ENCODE data around the gene LRGUK.

DNA sequence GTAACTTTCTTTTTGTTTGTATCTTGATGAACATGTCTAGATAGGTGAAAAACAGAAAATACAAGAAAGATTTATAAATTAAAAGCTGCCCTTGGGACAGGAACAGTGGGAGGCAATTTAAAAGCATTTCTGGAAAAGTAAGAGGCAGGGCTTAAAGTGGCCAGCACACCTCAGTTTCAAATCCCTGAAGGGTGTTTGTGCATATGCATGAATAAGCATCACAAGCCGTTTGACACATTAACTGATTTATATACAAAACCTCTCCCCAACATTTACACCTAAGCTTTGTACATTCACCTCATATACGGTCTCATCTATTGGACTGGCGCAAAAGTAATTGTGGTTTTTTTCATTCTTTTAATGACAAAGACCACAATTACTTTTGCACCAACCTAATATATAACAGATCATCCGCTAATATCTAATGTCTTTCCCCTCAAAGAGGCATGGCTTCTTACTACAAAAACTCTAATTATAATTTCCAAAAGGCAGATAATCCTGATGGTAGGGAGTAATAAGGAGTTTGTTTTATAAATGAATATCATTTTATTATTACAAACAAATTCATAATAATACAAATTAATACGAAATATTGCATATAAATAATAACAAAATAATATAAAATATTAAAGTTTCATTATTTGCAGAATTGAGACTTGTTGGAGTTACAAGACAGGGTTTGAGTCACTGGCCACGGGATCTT, 48.3 kb downstream of the LRGUK start:
- TF ChIP-seq EZH2 (optimal IDR thresholded peaks at IDR 0.05; ENCODE audit: low read depth, low read length) (no peak), EZH2phosphoT487 (IDR thresholded peaks at IDR 0.05; ENCODE audit: low read length) (no peak)
- TF ChIP-seq, protein P1, sequence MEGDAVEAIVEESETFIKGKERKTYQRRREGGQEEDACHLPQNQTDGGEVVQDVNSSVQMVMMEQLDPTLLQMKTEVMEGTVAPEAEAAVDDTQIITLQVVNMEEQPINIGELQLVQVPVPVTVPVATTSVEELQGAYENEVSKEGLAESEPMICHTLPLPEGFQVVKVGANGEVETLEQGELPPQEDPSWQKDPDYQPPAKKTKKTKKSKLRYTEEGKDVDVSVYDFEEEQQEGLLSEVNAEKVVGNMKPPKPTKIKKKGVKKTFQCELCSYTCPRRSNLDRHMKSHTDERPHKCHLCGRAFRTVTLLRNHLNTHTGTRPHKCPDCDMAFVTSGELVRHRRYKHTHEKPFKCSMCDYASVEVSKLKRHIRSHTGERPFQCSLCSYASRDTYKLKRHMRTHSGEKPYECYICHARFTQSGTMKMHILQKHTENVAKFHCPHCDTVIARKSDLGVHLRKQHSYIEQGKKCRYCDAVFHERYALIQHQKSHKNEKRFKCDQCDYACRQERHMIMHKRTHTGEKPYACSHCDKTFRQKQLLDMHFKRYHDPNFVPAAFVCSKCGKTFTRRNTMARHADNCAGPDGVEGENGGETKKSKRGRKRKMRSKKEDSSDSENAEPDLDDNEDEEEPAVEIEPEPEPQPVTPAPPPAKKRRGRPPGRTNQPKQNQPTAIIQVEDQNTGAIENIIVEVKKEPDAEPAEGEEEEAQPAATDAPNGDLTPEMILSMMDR (IDR thresholded peaks at IDR 0.05; ENCODE audit: low read length) = no peak
